GM23338 (cell line): ENCODE data around the gene FOXJ3. TPM values are rescaled to one million over a fixed set of nuclear protein-coding genes. Genes with fewer than 3 reads are reported as not detected.

Experiments
- ATAC-seq: fragments of 200-7000 bp; cut with Tn5 transposase; 3 replicates; pipeline ENCODE4 v1.9.1; 2020
- DNase-seq: peaks from one replicate; pipeline ENCODE4 v3.0.0-alpha.2; 2015; ENCODE audit warnings: low spot score
- H2AFZ ChIP-seq: fragments of 200-600 bp; sonication (generic); 2 replicates; pipeline ENCODE4 v1.8.0; 2016; ENCODE audit warnings: antibody characterized with exemption, mild to moderate bottlenecking, moderate library complexity
- H3F3A ChIP-seq: fragments of 200-600 bp; sonication (generic); replicated peaks from 2 replicates; pipeline ENCODE4 v1.8.0; 2017; ENCODE audit warnings: antibody characterized with exemption, mixed run types, low read depth
- H3K27ac ChIP-seq: fragments of 200-600 bp; sonication (generic); 2 replicates; pipeline ENCODE4 v1.6.1; 2016; ENCODE audit warnings: low read depth
- H3K27me3 ChIP-seq: fragments of 200-600 bp; sonication (generic); 2 replicates; pipeline ENCODE4 v1.8.0; 2016; ENCODE audit warnings: mild to moderate bottlenecking, mixed run types, moderate library complexity; ENCODE audit not compliant: insufficient read depth
- H3K36me3 ChIP-seq: fragments of 200-600 bp; sonication (generic); 2 replicates; pipeline ENCODE4 v1.8.0; 2016; ENCODE audit warnings: mild to moderate bottlenecking; ENCODE audit not compliant: insufficient read depth
- H3K4me1 ChIP-seq: fragments of 200-600 bp; sonication (generic); 2 replicates; pipeline ENCODE4 v1.8.0; 2016; ENCODE audit warnings: mild to moderate bottlenecking, moderate library complexity; ENCODE audit not compliant: insufficient read depth
- H3K4me2 ChIP-seq: fragments of 200-600 bp; sonication (generic); 2 replicates; pipeline ENCODE4 v1.7.1; 2017; ENCODE audit warnings: mixed run types
- H3K4me3 ChIP-seq: fragments of 200-600 bp; sonication (generic); 2 replicates; pipeline ENCODE4 v1.6.1; 2016; ENCODE audit warnings: mixed run types
- H3K79me2 ChIP-seq: fragments of 200-600 bp; sonication (generic); replicated peaks from 2 replicates; pipeline ENCODE4 v1.8.0; 2017; ENCODE audit warnings: mild to moderate bottlenecking; ENCODE audit not compliant: insufficient read depth
- H3K9me2 ChIP-seq: fragments of 200-600 bp; sonication (generic); 2 replicates; pipeline ENCODE4 v1.8.0; 2017; ENCODE audit not compliant: insufficient read depth
- H4K20me1 ChIP-seq: fragments of 200-600 bp; sonication (generic); replicated peaks from 2 replicates; pipeline ENCODE4 v1.8.0; 2017; ENCODE audit warnings: mild to moderate bottlenecking; ENCODE audit not compliant: insufficient read depth
- H3K27ac Mint-ChIP-seq: 2 replicates; pipeline ENCODE4 v1.8.0; 2020; ENCODE audit warnings: inconsistent platforms, mild to moderate bottlenecking, moderate library complexity, mixed read lengths
- H3K27me3 Mint-ChIP-seq: 3 replicates; pipeline ENCODE4 v1.8.0; 2022; ENCODE audit warnings: low read depth, mild to moderate bottlenecking, moderate library complexity, mixed read lengths, inconsistent platforms; ENCODE audit not compliant: insufficient read depth, poor library complexity
- H3K36me3 Mint-ChIP-seq: 3 replicates; pipeline ENCODE4 v1.8.0; 2021; ENCODE audit warnings: low read depth, mild to moderate bottlenecking, inconsistent platforms, moderate library complexity, mixed read lengths
- H3K4me1 Mint-ChIP-seq: 3 replicates; pipeline ENCODE4 v1.8.0; 2020; ENCODE audit warnings: mild to moderate bottlenecking, inconsistent platforms, mixed read lengths
- H3K4me3 Mint-ChIP-seq: 3 replicates; pipeline ENCODE4 v1.8.0; 2021; ENCODE audit warnings: moderate library complexity, mild to moderate bottlenecking, inconsistent platforms, mixed read lengths
- H3K9me3 Mint-ChIP-seq: 3 replicates; pipeline ENCODE4 v1.8.0; 2020; ENCODE audit warnings: moderate library complexity, mild to moderate bottlenecking, inconsistent platforms, mixed read lengths
- CREB1 ChIP-seq: fragments of 250-450 bp; sonication (Bioruptor Pico); IDR thresholded peaks from 2 replicates; pipeline ENCODE4 v1.5.0; 2020; ENCODE audit warnings: low read depth, mild to moderate bottlenecking, moderate library complexity
- CTCF ChIP-seq, 2 experiments: fragments of 200-600 bp in 1 of 2; sonication (generic) in 1 of 2; conservative IDR thresholded peaks; 2 replicates each; pipeline versions ENCODE4 v1.5.1 to v1.6.1; 2016 to 2017; ENCODE audit warnings: antibody characterized with exemption in 2 of 2, low read depth in 2 of 2, mild to moderate bottlenecking in 2 of 2, moderate library complexity in 1 of 2
- ETS1 ChIP-seq: IDR thresholded peaks from 2 replicates; pipeline ENCODE4 v1.6.1; 2016; ENCODE audit warnings: antibody characterized with exemption
- EZH2 ChIP-seq: fragments of 200-600 bp; sonication (generic); IDR thresholded peaks from one replicate; pipeline ENCODE4 v1.8.0; 2017; ENCODE audit warnings: antibody characterized with exemption, mild to moderate bottlenecking, low read depth; ENCODE audit not compliant: unreplicated experiment
- EZH2phosphoT487 ChIP-seq: fragments of 200-600 bp; sonication (generic); IDR thresholded peaks from one replicate; pipeline ENCODE4 v1.8.1; 2018; ENCODE audit warnings: antibody characterized with exemption; ENCODE audit not compliant: unreplicated experiment
- JUNB ChIP-seq: IDR thresholded peaks from one replicate; pipeline ENCODE4 v1.6.1; 2016; ENCODE audit warnings: antibody characterized with exemption; ENCODE audit not compliant: unreplicated experiment
- NANOG ChIP-seq: IDR thresholded peaks from 2 replicates; pipeline ENCODE4 v1.6.1; 2016; ENCODE audit warnings: antibody characterized with exemption, borderline replicate concordance
- POLR2AphosphoS5 ChIP-seq: IDR thresholded peaks from 2 replicates; pipeline ENCODE4 v1.6.1; 2016; ENCODE audit warnings: antibody characterized with exemption, low read depth
- REST ChIP-seq: IDR thresholded peaks from one replicate; pipeline ENCODE4 v1.6.1; 2018; ENCODE audit warnings: antibody characterized with exemption; ENCODE audit not compliant: unreplicated experiment
- ZNF114 ChIP-seq: fragments of 250-450 bp; sonication (Bioruptor Pico); IDR thresholded peaks from 2 replicates; pipeline ENCODE4 v1.5.0; 2020; ENCODE audit warnings: mild to moderate bottlenecking, moderate library complexity
- ZNF331 ChIP-seq: fragments of 250-450 bp; sonication (Bioruptor Pico); IDR thresholded peaks from 2 replicates; pipeline ENCODE4 v1.5.0; 2020; ENCODE audit warnings: low read depth, mild to moderate bottlenecking, moderate library complexity
- ZNF462 ChIP-seq: fragments of 250-450 bp; sonication (Bioruptor Pico); IDR thresholded peaks from 2 replicates; pipeline ENCODE4 v1.5.0; 2020; ENCODE audit warnings: mild to moderate bottlenecking, moderate library complexity
- polyA plus RNA-seq: library from polyadenylated mRNA; unstranded; fragments of >200 nt; fragmentation: Nextera tagmentation; extraction: Ambion mirVana; gene quantifications from 2 replicates; pipeline ENCODE4 v1.2.1, GENCODE V29; 2016
- total RNA-seq: library from RNA; depleted of rRNA; stranded (reverse); fragments of >200 nt; shearing (Covaris generic); gene quantifications from 2 replicates; pipeline ENCODE4 v1.2.3, GENCODE V29; 2014

FOXJ3 gene
- total and polyA plus RNA-seq, 2 experiments from 2014 or later: 36.6 to 53.3 TPM

DNA sequence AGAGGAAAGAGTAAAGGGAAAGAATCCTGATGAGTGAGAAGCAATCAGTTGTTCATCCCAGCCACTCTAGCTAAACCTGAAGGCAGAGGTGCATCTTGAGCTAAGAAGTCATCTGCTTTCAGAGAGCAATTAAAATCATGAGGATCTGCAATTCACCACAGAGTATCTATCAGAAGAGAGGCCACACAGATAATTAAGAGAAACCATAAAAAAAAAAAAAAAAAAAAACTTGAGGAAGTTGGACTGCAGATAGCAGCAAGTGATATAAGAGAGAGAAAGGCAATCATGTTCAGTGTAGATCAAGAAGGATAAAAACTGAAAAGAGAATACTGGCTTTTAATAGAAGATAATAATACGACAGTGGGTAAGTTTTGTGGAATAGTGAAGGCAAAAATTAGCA, 17.7 kb downstream of the FOXJ3 start (continued):
- TF ChIP-seq ZNF462 (CRISPR knock-in tag) (no peak), ETS1 (no peak), NANOG (no peak), EZH2 (no peak), CREB1 (CRISPR knock-in tag) (no peak)

- Histone ChIP-seq H3K27me3 (no peaks in the 10 kb centered on the region), H3K79me2 (peaks cover 100% of the 10 kb centered on the region), H3K36me3 (no peaks in the 10 kb centered on the region), H4K20me1 (peaks cover 83% of the 10 kb centered on the region), H3K4me2 (no peak overlapping the region), H2AFZ (no peak overlapping the region), H3K9me2 (no peaks in the 10 kb centered on the region), H3K27ac (no peak overlapping the region), H3F3A (no peaks in the 10 kb centered on the region), H3K4me3 (no peak overlapping the region), H3K4me1 (peaks cover 15% of the 10 kb centered on the region)
- H3K27me3 Mint-ChIP-seq: peaks cover 3% of the 10 kb centered on the region
- peaks cover 45% of the 10 kb centered on the region for H3K4me1 Mint-ChIP-seq
- 0 out of 2 replicates have a peak overlapping the region, but pooled peaks have one; percentile 16 for H3K27ac Mint-ChIP-seq
- H3K4me3 Mint-ChIP-seq: no peak overlapping the region
- DNase-seq: no peak
- no peaks in the 10 kb centered on the region for H3K36me3 Mint-ChIP-seq
- no peaks in the 10 kb centered on the region for H3K9me3 Mint-ChIP-seq
- ATAC-seq: no peak
- TF ChIP-seq NANOG: no peak
- no peak for TF ChIP-seq POLR2AphosphoS5
- TF ChIP-seq REST: no peak
- no peak for TF ChIP-seq ZNF114 (CRISPR knock-in tag)
- TF ChIP-seq JUNB: no peak
- no peak for TF ChIP-seq CREB1 (CRISPR knock-in tag)
- TF ChIP-seq CTCF (conservative IDR thresholded peaks at IDR 0.05; ENCODE audit: low read depth in 2 of 2): no peak
- no peak for TF ChIP-seq ETS1
- no peak for TF ChIP-seq EZH2
- no peak for TF ChIP-seq ZNF331 (CRISPR knock-in tag)
- TF ChIP-seq EZH2phosphoT487: no peak
These were observed 18.7 kb downstream of the FOXJ3 start for GRCh38 chr1:42316292-42316691.
